Measurements from ENCODE around the gene BLVRA.
"Not testable (repeated sequence)": the region's sequence is repeated elsewhere in the genome, so short reads cannot be mapped to it uniquely, and the experiment has no call there.

DNA sequence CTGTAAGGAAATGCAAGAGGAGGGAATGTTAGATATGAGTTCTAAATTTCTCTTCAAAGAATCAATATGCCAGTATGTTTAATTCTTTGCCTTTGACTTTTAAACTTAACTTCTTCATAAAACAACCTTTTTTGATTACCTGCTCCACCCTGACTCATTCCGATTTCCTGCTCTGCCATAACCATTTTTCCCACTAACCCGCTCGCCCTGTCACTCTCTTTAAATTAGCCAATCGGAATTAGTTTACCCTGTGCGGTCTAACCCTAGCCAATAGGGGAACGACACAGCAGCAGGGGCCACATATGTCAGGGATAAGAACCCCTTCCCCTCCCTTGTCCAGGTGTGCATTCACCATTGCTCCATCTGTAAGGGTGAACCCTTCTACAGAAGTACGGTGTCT, 64.9 kb downstream of the BLVRA start:
- TF ChIP-seq CTCF (conservative IDR thresholded peaks at IDR 0.05; ENCODE audit: low read length); EZH2phosphoT487 (IDR thresholded peaks at IDR 0.05; ENCODE audit: borderline replicate concordance, low read depth, low read length): not testable (repeated sequence)

Measured in OCI-LY7 (cell line).